Activated naive CD8-positive, alpha-beta T cell treated with anti-CD3 and anti-CD28 coated beads, Interleukin-2, amount 50 U/mL, for 24 hours (primary cell): Measurements from ENCODE around the gene OSBPL6.

ENCODE experiments used
- ATAC-seq: fragments of 150-1000 bp; cut with Tn5 transposase; one replicate; pipeline ENCODE4 v1.10.0; 2021
- DNase-seq: peaks from one replicate; pipeline ENCODE4 v3.0.0; 2021
- H3K27ac Mint-ChIP-seq: one replicate; pipeline ENCODE4 v1.8.0; 2021; ENCODE audit warnings: mild to moderate bottlenecking, mixed read lengths
- H3K27me3 Mint-ChIP-seq: one replicate; pipeline ENCODE4 v1.8.0; 2021; ENCODE audit warnings: mixed read lengths
- H3K36me3 Mint-ChIP-seq: one replicate; pipeline ENCODE4 v1.8.0; 2021; ENCODE audit warnings: low read depth, mixed read lengths
- H3K4me1 Mint-ChIP-seq: one replicate; pipeline ENCODE4 v1.8.0; 2021; ENCODE audit warnings: mixed read lengths
- H3K4me3 Mint-ChIP-seq: one replicate; pipeline ENCODE4 v1.8.0; 2021; ENCODE audit warnings: mild to moderate bottlenecking, moderate library complexity, mixed read lengths
- H3K9me3 Mint-ChIP-seq: one replicate; pipeline ENCODE4 v1.8.0; 2021; ENCODE audit warnings: mixed read lengths

OSBPL6 gene

DNA sequence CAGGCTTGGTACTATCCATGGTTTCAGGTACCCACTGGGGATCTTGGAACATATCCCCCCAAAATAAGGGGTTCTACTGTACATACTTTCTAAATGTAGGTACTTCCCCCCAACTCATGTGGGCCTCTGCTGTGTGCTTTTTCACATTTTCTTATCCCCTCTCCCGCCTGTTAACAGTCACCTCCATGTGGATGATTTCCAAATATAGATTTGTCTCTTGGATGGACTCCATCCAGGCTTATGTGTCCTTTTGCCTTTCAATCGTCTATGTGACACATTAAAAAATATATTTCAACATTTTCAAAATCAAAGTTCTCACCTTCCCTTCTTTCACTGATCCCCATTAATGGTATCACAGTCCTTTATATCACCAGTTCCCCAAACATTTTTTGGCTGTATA, 44.4 kb downstream of the OSBPL6 start:
- H3K4me3 Mint-ChIP-seq = no peak overlapping the region
- H3K9me3 Mint-ChIP-seq = no peaks in the 10 kb centered on the region
- no peak for DNase-seq
- no peaks in the 10 kb centered on the region for H3K4me1 Mint-ChIP-seq
- no peak for ATAC-seq
- H3K27me3 Mint-ChIP-seq = peaks cover 17% of the 10 kb centered on the region
- no peaks in the 10 kb centered on the region for H3K36me3 Mint-ChIP-seq
- H3K27ac Mint-ChIP-seq = no peak overlapping the region

DNA sequence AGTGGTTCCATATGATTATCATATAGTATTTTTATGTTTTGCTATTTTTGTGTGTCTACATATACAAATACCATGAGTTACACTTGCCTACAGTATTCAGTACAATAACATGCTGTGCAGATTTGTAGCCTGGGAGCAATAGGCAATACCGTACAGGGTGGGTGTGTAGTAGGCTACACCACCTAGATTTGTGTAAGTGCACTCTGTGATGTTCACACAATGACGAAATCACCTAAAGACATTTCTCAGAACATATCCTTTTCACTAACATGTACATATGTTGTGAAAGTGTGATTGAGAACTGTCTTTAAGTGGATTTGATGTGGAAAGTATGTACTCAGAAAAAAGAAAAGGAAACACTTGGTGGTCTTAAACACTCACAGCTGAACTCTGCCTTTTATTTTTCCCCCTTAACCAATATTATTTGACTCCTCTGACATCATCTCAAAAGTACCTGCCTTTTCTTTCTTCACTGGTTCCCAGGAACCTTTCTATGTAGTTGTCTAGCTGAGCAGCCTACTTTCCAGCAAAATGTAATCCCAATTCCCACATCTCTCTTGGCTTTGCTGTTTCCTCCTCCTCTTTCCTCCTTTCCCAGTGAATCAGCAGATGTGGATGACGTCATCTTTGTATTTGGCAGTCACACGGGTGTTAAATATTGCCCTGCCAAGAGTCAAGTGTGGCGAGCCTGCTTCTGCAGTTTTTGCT, 47.7 kb downstream of the OSBPL6 start:
- no peaks in the 10 kb centered on the region for H3K4me1 Mint-ChIP-seq
- no peak overlapping the region for H3K27ac Mint-ChIP-seq
- no peaks in the 10 kb centered on the region for H3K9me3 Mint-ChIP-seq
- ATAC-seq (no peak), DNase-seq (no peak)
- H3K4me3 Mint-ChIP-seq = no peak overlapping the region
- H3K27me3 Mint-ChIP-seq = peaks cover 19% of the 10 kb centered on the region
- H3K36me3 Mint-ChIP-seq = no peaks in the 10 kb centered on the region

DNA sequence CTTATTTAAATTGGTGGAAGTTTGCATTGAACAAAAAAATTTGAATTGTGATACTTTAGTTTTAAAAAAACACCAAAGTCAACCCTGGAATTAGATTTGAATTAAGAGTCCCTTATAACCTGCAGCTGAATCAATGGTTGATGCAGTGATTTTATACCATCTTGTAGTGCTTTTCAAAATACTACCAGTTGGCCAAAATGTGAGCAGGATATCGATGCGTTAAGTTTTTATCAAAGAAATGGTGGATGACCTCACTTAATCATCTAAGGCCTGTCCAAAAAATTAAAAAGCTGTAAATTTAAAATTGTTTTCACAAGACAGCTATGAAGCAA, 48.2 kb downstream of the OSBPL6 start:
- no peaks in the 10 kb centered on the region for H3K36me3 Mint-ChIP-seq
- no peak for ATAC-seq
- H3K4me1 Mint-ChIP-seq = no peaks in the 10 kb centered on the region
- H3K9me3 Mint-ChIP-seq = no peaks in the 10 kb centered on the region
- H3K27ac Mint-ChIP-seq = no peak overlapping the region
- DNase-seq = no peak
- H3K4me3 Mint-ChIP-seq = no peak overlapping the region
- H3K27me3 Mint-ChIP-seq = peaks cover 19% of the 10 kb centered on the region

DNA sequence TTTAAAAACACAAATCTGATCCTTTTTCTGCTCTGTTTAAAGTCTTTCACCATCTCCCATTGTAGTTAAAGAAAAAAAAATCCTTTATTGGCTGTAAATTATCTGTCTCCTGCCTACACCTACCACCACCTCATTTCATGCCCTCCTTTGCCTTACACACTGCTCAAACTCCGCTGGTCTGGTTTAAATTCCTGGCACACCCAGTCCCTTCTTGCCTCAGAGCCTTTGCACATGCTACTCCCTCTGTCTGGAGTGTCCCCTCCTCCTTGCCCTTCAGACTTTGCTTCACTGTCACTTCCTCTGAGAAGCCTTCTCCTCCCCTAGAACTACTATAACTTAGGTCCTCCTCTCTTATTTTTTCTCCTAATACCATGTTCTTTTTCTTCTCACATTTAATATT, 49.6 kb downstream of the OSBPL6 start:
- ATAC-seq (no peak), DNase-seq (no peak)
- Mint-ChIP-seq H3K9me3 (no peaks in the 10 kb centered on the region), H3K4me3 (no peak overlapping the region), H3K4me1 (no peaks in the 10 kb centered on the region), H3K27ac (no peak overlapping the region), H3K27me3 (peaks cover 11% of the 10 kb centered on the region), H3K36me3 (no peaks in the 10 kb centered on the region)

DNA sequence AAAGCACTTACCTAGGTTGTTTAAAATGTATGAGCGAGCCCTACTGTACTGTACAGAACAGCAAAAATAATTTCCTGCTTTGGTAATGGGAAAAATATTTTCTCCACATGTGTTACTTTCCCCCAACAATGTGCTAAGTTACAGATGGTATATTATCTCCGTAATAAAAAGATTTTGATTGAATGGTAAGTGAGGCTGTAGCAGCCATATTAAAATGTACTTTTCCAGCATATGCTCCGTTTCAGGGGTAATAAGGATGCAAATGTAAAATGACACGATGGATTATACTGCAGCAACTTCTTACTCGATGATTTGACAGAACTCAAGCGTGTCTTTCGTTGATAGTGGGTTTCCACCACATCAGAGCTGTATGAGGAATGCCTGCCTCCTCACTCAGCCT, 50.5 kb downstream of the OSBPL6 start:
- no peaks in the 10 kb centered on the region for H3K9me3 Mint-ChIP-seq
- H3K4me3 Mint-ChIP-seq = no peak overlapping the region
- no peak for ATAC-seq
- DNase-seq = no peak
- H3K27ac Mint-ChIP-seq = no peak overlapping the region
- H3K27me3 Mint-ChIP-seq = peaks cover 11% of the 10 kb centered on the region
- no peaks in the 10 kb centered on the region for H3K4me1 Mint-ChIP-seq
- no peaks in the 10 kb centered on the region for H3K36me3 Mint-ChIP-seq

DNA sequence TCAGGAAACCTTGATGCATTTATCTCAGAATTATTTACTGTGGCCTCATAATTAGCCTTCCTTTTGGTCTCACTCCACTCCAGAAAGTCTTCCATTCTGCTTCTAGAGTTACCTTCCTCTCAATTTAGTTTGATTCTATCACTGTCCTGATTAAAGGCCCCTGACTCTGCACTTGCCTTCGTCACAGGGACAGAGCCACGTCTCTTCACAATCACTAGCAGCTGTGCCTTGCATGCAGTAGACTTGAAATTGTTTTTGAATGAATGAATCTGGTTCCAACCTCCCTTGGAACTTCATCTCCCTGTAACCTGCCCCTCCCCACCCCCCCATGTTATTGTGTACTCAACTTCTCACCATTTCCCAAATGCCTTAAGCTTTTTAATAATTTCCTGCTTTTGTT, 52.4 kb downstream of the OSBPL6 start:
- no peak for ATAC-seq
- H3K4me3 Mint-ChIP-seq = no peak overlapping the region

DNA sequence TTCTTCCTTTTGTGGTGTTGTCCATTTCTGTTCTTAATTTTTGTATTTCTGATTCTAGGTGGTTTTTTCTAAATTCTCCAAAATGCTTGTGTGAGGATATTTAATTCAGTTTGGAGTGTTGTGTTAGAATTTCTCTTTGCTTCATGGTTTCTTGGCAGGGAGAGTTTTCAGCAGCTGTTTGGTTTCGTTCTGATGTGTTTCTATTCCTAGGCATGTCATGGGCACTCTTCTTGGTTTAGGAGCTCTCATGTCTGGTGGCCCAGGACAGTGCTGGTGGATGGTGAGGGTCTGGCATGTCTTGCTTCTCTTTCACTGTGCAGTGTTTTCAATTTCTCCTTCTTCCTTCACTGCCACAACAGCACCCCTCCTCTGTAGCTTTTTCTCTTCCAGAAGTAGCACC, 52.9 kb downstream of the OSBPL6 start:
- H3K9me3 Mint-ChIP-seq = no peaks in the 10 kb centered on the region
- peaks cover 9% of the 10 kb centered on the region for H3K27me3 Mint-ChIP-seq
- H3K36me3 Mint-ChIP-seq = no peaks in the 10 kb centered on the region
- H3K27ac Mint-ChIP-seq = no peak overlapping the region
- no peak for DNase-seq
- ATAC-seq = no peak
- no peak overlapping the region for H3K4me3 Mint-ChIP-seq
- H3K4me1 Mint-ChIP-seq = no peaks in the 10 kb centered on the region

More for the DNA sequence above, 52.4 kb downstream of the OSBPL6 start:
- no peaks in the 10 kb centered on the region for H3K4me1 Mint-ChIP-seq
- H3K9me3 Mint-ChIP-seq = no peaks in the 10 kb centered on the region
- DNase-seq = no peak
- peaks cover 11% of the 10 kb centered on the region for H3K27me3 Mint-ChIP-seq
- H3K36me3 Mint-ChIP-seq = no peaks in the 10 kb centered on the region
- no peak overlapping the region for H3K27ac Mint-ChIP-seq

DNA sequence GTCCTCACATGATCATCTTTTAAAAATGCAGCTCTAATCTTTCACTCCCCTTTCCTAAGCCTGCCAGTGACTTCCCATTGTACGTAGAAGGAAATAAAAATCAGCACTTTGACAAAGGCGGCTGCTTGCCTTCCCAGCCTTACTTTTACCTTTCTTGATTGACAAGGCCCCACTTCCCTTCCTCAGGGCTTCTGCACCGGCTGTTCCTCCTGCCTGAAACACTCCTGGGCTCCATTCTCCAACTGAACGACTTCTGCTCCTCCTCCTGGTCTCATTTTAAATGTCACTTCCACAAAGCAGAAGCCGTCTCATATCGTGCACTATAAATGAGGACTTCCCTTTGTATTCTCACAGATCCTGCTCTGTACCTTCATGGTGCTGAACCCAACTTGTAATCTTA, 56.1 kb downstream of the OSBPL6 start:
- H3K27me3 Mint-ChIP-seq = peaks cover 2% of the 10 kb centered on the region
- ATAC-seq = no peak
- no peaks in the 10 kb centered on the region for H3K4me1 Mint-ChIP-seq
- H3K27ac Mint-ChIP-seq = no peak overlapping the region
- H3K36me3 Mint-ChIP-seq = no peaks in the 10 kb centered on the region
- H3K9me3 Mint-ChIP-seq = no peaks in the 10 kb centered on the region
- no peak for DNase-seq
- no peak overlapping the region for H3K4me3 Mint-ChIP-seq

DNA sequence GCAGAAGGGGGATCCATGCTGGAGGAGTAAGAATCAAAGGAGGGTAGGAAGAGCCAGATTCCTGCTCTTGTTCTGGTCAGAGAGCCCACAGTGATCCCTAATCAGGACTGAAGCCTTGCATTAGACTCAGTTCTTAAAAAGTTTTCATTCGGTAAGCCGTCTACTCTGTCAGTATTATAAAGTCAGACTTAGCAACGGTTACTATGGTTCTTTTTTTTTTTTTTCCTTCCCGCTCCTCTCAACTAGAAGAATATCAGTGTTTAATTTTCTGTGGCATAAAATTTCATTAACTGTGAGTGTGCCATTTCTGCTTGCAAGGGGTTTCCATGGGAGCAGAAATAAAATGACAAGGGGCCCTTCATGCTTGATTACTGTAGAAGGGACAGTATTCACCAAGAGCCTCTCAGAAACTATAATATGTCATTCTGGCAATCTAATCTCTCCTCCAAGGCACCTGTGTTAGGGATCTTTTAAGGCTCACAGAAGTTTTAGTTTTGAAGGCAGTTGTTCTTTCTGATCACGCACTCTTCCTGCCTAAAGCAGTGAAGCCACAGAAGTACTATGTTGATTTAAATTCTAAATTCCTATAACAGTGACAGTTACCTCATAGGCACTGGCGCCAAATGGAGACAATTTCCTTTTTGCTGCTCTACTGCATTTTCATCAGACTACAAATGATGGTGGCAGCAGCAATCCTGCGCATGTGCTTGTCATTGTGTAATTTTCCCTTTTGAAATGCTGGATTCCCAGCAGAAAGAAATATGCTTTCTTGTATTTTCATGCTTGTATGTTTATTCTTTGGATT, 57.0 kb downstream of the OSBPL6 start:
- Mint-ChIP-seq H3K36me3 (no peaks in the 10 kb centered on the region), H3K27me3 (no peaks in the 10 kb centered on the region), H3K9me3 (no peaks in the 10 kb centered on the region), H3K4me3 (no peak overlapping the region), H3K27ac (no peak overlapping the region), H3K4me1 (no peaks in the 10 kb centered on the region)
- DNase-seq = no peak
- no peak for ATAC-seq

DNA sequence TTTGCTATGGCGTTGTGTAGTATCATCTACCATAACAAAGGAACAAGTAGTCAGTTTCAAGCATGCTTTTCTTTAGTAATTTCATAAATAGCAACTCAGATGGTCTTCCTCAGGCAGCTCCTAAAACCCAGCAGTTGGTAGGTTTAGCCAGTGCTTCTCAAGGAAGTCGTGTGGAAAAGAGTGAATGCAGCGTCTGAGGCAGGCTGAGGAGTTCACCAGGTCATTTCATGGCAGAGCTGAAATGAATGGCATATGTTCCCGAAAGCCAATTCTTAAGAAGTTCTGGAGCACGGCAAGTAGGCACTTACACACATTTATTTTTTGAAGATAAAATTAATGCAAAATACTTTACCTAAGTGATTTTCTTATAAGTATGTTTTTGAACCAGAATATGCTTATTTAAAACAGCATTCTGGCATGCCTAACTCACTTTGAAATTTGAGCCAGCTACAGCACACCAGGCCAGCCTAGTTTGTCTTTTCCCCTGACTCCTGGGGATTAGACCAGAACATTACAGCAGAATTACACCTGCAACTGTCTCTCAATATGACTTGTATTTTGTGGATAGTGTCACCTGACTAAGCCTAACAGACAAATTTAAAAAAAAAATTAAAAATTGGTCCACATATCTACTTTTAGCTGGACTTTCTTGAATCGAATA, 62.2 kb downstream of the OSBPL6 start:
- ATAC-seq (no peak), DNase-seq (no peak)
- no peaks in the 10 kb centered on the region for H3K36me3 Mint-ChIP-seq
- H3K27me3 Mint-ChIP-seq = no peaks in the 10 kb centered on the region
- no peak overlapping the region for H3K27ac Mint-ChIP-seq
- no peak overlapping the region for H3K4me3 Mint-ChIP-seq
- H3K9me3 Mint-ChIP-seq = no peaks in the 10 kb centered on the region
- H3K4me1 Mint-ChIP-seq = no peaks in the 10 kb centered on the region

DNA sequence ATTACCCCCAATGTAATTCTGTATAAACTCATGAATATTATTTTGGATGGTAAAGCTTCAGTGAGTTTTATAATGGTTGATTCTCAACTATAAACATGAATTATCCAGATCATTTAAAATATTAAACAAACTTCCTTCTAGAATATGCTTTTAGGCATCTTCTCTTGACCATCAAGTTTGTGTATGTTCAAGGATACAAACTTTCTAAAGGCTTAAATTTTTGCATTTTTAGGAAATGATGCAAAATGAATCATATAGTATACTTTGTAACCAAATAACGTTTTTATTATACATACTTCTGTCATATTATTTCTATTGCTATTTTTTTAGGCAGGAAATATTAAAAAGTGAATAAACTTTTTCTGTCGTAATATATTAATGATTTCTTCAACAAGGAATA, 62.8 kb downstream of the OSBPL6 start:
- no peak for DNase-seq

DNA sequence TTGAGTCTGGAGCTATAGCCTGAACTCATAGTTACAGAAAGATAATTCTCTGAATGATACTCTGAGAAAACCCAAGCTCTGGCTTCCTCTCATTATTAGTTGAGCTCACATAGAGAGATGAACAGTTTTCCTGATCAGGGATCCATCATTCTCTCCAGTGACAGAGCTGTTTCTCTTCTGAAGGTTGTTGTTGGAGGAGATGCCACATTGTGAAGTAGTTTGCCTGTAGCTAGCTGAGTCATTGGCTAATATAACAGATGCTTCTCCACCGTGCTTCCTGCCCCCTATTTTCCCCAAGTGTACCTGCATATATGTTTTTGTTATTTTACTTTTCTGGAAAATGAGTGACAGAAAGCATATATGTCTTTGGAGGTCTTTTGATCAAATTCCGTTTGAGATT, 64.6 kb downstream of the OSBPL6 start:
- Mint-ChIP-seq H3K4me3 (no peak overlapping the region), H3K4me1 (no peaks in the 10 kb centered on the region), H3K27ac (no peak overlapping the region), H3K36me3 (no peaks in the 10 kb centered on the region), H3K27me3 (no peaks in the 10 kb centered on the region), H3K9me3 (no peaks in the 10 kb centered on the region)
- ATAC-seq (no peak), DNase-seq (no peak)

More for the DNA sequence above, 62.8 kb downstream of the OSBPL6 start:
- H3K9me3 Mint-ChIP-seq = no peaks in the 10 kb centered on the region
- no peaks in the 10 kb centered on the region for H3K36me3 Mint-ChIP-seq
- H3K4me1 Mint-ChIP-seq = no peaks in the 10 kb centered on the region
- ATAC-seq = no peak
- H3K4me3 Mint-ChIP-seq = no peak overlapping the region
- H3K27me3 Mint-ChIP-seq = no peaks in the 10 kb centered on the region
- no peak overlapping the region for H3K27ac Mint-ChIP-seq

DNA sequence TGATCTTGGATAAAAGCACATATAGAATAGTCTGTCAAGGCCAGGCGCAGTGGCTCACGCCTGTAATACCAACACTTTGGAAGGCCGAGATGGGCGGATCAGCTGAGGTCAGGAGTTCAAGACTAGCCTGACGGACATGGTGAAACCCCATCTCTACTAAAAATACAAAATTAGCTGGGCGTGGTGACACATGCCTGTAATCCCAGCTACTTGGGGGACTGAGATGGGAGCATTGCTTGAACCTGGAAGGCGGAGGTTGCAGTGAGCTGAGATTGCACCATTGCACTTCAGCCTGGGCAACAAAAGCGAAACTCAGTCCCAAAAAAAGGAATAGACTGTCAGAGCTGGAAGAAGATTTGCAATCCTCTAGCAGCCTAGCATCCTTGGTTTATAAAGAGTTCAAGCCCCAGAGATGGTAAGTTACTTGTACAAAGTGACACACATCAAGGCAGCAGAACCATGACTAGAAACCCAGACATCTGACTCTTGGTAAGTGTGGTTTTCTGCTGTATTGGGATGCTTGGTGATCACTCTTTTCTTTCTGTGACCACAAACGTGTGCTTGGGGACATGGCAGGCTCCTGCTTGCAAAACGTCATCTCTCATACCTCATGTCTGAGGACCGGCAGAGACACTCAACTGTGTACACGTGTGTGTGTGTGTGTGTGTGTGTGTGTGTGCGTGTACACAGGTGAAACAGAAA, 69.0 kb downstream of the OSBPL6 start:
- no peak overlapping the region for H3K27ac Mint-ChIP-seq
- no peaks in the 10 kb centered on the region for H3K9me3 Mint-ChIP-seq
- no peaks in the 10 kb centered on the region for H3K36me3 Mint-ChIP-seq
- H3K4me1 Mint-ChIP-seq = no peaks in the 10 kb centered on the region
- H3K27me3 Mint-ChIP-seq = no peaks in the 10 kb centered on the region
- DNase-seq (no peak), ATAC-seq (no peak)
- H3K4me3 Mint-ChIP-seq = no peak overlapping the region

DNA sequence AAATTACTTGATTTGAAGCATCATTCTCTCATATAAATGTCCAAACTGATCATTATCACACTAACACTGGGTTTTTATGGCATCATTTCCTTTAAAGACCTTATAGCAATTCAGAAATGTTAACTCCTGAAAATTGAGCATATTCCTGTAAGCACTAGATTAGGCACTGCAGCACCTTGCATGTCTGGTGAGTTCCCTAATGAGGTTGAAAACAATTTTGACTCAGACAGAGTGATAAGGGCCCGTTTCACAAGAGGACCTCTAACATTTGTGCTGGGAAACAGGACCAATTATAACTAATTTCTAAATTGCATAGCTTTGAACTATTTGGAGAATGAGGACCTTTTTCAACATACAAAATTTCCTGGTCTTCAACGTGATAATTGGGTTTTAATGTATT, 69.9 kb downstream of the OSBPL6 start:
- ATAC-seq = no peak
- H3K27me3 Mint-ChIP-seq = no peaks in the 10 kb centered on the region
- H3K9me3 Mint-ChIP-seq = no peaks in the 10 kb centered on the region
- no peaks in the 10 kb centered on the region for H3K4me1 Mint-ChIP-seq
- no peak overlapping the region for H3K27ac Mint-ChIP-seq
- no peak for DNase-seq
- H3K36me3 Mint-ChIP-seq = no peaks in the 10 kb centered on the region
- no peak overlapping the region for H3K4me3 Mint-ChIP-seq

DNA sequence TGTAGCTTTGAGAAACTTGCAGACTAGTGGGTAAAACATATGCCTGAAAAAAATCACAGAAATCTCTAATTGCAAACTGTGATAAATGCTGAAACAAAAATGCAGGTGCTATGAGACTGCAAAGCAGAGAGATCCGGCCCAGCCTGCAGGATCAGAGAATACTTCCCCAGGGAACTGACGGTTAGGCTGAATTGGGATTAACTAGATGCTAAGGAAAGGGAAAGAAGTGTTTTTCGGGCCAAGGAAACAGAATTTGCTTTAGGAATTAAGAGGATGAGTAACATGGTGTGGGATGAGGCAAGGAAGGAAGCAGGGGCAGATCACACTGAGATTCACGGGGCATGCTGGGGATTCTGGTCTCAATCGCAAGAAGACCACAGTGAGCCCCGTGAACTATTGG, 71.5 kb downstream of the OSBPL6 start:
- DNase-seq = no peak
- no peak for ATAC-seq
- H3K36me3 Mint-ChIP-seq = no peaks in the 10 kb centered on the region
- no peak overlapping the region for H3K27ac Mint-ChIP-seq
- H3K4me1 Mint-ChIP-seq = no peaks in the 10 kb centered on the region
- no peaks in the 10 kb centered on the region for H3K27me3 Mint-ChIP-seq
- no peak overlapping the region for H3K4me3 Mint-ChIP-seq
- H3K9me3 Mint-ChIP-seq = no peaks in the 10 kb centered on the region
